ENCODE measurements around the gene SRGAP3. TPM values are rescaled to one million over a fixed set of nuclear protein-coding genes. Genes with fewer than 3 reads are reported as not detected.

Gene SRGAP3
- polyA plus RNA-seq, 2 donors, result 1.3 to 3.3 TPM

GRCh38 chr3:9188583-9188982, 60.9 kb downstream of the SRGAP3 start:
- Histone ChIP-seq H3K4me1 (ENCODE audit: control insufficient read depth in 2 of 2, insufficient read depth in 2 of 2, low read length in 1 of 2) (peaks cover 0 to 2% of the 10 kb centered on the region in 2 donors), H3K27me3 (ENCODE audit: control insufficient read depth in 1 of 2, insufficient read depth in 2 of 2, low read length in 2 of 2) (no peaks in the 10 kb centered on the region), H3K4me3 (ENCODE audit: low read depth in 1 of 2, low read length in 2 of 2) (no peak overlapping the region), H3K9me3 (ENCODE audit: control insufficient read depth in 2 of 2, insufficient read depth in 1 of 2, low read depth in 1 of 2, low read length in 1 of 2) (no peaks in the 10 kb centered on the region), H3K36me3 (ENCODE audit: control insufficient read depth in 2 of 2, insufficient read depth in 2 of 2, low read length in 1 of 2) (peaks cover 0 to 3% of the 10 kb centered on the region in 2 donors), H3K27ac (ENCODE audit: low read depth in 2 of 2, low read length in 1 of 2) (no peak overlapping the region)
- WGBS, 2 donors, result 93 to 97% methylated on average over 1 of the region's 1 CpG

DNA sequence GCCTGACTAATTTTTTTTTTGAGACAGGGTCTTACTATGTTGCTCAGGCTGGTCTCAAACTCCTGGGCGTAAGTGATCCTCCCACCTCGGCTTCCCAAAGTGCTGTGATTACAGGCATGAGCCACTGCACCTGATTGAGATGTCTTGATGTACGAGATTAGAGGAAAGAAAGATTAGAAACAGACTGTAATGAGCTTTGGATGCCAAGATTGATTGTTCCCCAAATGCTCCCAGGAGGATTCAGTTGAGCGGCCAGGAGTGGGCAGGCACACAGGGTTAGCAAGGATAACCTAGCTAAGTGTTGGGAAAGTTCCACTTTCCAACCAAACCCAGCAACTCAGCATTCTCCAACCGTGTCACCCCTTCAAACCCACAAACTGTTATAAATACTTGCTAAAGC, 63.7 kb downstream of the SRGAP3 start:
- WGBS, 2 donors, result 85 to 89% methylated on average over 5 of the region's 5 CpGs
- no peaks in the 10 kb centered on the region for H3K27me3 ChIP-seq (ENCODE audit: control insufficient read depth in 1 of 2, insufficient read depth in 2 of 2, low read length in 2 of 2)
- no peaks in the 10 kb centered on the region for H3K36me3 ChIP-seq (ENCODE audit: control insufficient read depth in 2 of 2, insufficient read depth in 2 of 2, low read length in 1 of 2)
- H3K9me3 ChIP-seq (ENCODE audit: control insufficient read depth in 2 of 2, insufficient read depth in 1 of 2, low read depth in 1 of 2, low read length in 1 of 2), result no peaks in the 10 kb centered on the region
- no peak overlapping the region for H3K4me3 ChIP-seq (ENCODE audit: low read depth in 1 of 2, low read length in 2 of 2)
- H3K4me1 ChIP-seq (ENCODE audit: control insufficient read depth in 2 of 2, insufficient read depth in 2 of 2, low read length in 1 of 2), result peaks cover 0 to 2% of the 10 kb centered on the region in 2 donors
- no peak overlapping the region for H3K27ac ChIP-seq (ENCODE audit: low read depth in 2 of 2, low read length in 1 of 2)

- Histone ChIP-seq H3K27me3 (ENCODE audit: control insufficient read depth in 1 of 2, insufficient read depth in 2 of 2, low read length in 2 of 2) (no peaks in the 10 kb centered on the region), H3K4me3 (ENCODE audit: low read depth in 1 of 2, low read length in 2 of 2) (no peak overlapping the region), H3K36me3 (ENCODE audit: control insufficient read depth in 2 of 2, insufficient read depth in 2 of 2, low read length in 1 of 2) (no peaks in the 10 kb centered on the region), H3K4me1 (ENCODE audit: control insufficient read depth in 2 of 2, insufficient read depth in 2 of 2, low read length in 1 of 2) (peaks cover under 1 to 7% of the 10 kb centered on the region in 2 donors), H3K27ac (ENCODE audit: low read depth in 2 of 2, low read length in 1 of 2) (no peak overlapping the region), H3K9me3 (ENCODE audit: control insufficient read depth in 2 of 2, insufficient read depth in 1 of 2, low read depth in 1 of 2, low read length in 1 of 2) (no peaks in the 10 kb centered on the region)
- 93 to 94% methylated on average over 3 of the region's 3 CpGs for WGBS, 2 donors
These were observed 64.4 kb downstream of the SRGAP3 start for GRCh38 chr3:9185046-9185445.

DNA sequence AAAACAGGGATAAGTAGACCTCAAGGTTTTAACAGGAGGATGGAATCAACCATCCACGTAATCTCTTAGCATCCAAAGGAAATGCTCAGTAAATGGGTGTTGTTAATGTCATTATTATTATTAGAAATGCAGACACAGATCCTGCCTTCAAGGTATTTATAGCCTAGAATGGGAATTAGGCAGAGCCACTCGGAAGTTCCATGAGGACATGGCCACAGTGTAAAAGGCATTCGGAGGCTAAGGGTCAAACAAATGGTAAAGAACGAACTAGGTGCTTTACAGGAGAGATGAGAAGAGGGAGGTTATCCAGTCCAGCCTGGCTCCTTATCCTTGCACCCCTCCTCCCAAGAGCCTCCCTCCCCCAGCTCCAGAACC, 65.0 kb downstream of the SRGAP3 start:
- Histone ChIP-seq H3K27me3 (ENCODE audit: control insufficient read depth in 1 of 2, insufficient read depth in 2 of 2, low read length in 2 of 2) (no peaks in the 10 kb centered on the region), H3K9me3 (ENCODE audit: control insufficient read depth in 2 of 2, insufficient read depth in 1 of 2, low read depth in 1 of 2, low read length in 1 of 2) (no peaks in the 10 kb centered on the region), H3K4me3 (ENCODE audit: low read depth in 1 of 2, low read length in 2 of 2) (no peak overlapping the region), H3K4me1 (ENCODE audit: control insufficient read depth in 2 of 2, insufficient read depth in 2 of 2, low read length in 1 of 2) (peaks cover 4 to 9% of the 10 kb centered on the region in 2 donors), H3K36me3 (ENCODE audit: control insufficient read depth in 2 of 2, insufficient read depth in 2 of 2, low read length in 1 of 2) (no peaks in the 10 kb centered on the region), H3K27ac (ENCODE audit: low read depth in 2 of 2, low read length in 1 of 2) (no peak overlapping the region)
- WGBS, 2 donors, result 92 to 93% methylated on average over 4 of the region's 4 CpGs

GRCh38 chr3:9183811-9184460, 65.5 kb downstream of the SRGAP3 start:
- H3K27me3 ChIP-seq (ENCODE audit: control insufficient read depth in 1 of 2, insufficient read depth in 2 of 2, low read length in 2 of 2), result no peaks in the 10 kb centered on the region
- H3K27ac ChIP-seq (ENCODE audit: low read depth in 2 of 2, low read length in 1 of 2), result no peak overlapping the region
- peaks cover 4 to 9% of the 10 kb centered on the region in 2 donors for H3K4me1 ChIP-seq (ENCODE audit: control insufficient read depth in 2 of 2, insufficient read depth in 2 of 2, low read length in 1 of 2)
- no peaks in the 10 kb centered on the region for H3K9me3 ChIP-seq (ENCODE audit: control insufficient read depth in 2 of 2, insufficient read depth in 1 of 2, low read depth in 1 of 2, low read length in 1 of 2)
- H3K36me3 ChIP-seq (ENCODE audit: control insufficient read depth in 2 of 2, insufficient read depth in 2 of 2, low read length in 1 of 2), result no peaks in the 10 kb centered on the region
- 59 to 72% methylated on average over 10 of the region's 10 CpGs for WGBS, 2 donors
- no peak overlapping the region for H3K4me3 ChIP-seq (ENCODE audit: low read depth in 1 of 2, low read length in 2 of 2)

- Histone ChIP-seq H3K9me3 (ENCODE audit: control insufficient read depth in 2 of 2, insufficient read depth in 1 of 2, low read depth in 1 of 2, low read length in 1 of 2) (no peaks in the 10 kb centered on the region), H3K27me3 (ENCODE audit: control insufficient read depth in 1 of 2, insufficient read depth in 2 of 2, low read length in 2 of 2) (no peaks in the 10 kb centered on the region), H3K27ac (ENCODE audit: low read depth in 2 of 2, low read length in 1 of 2) (no peak overlapping the region), H3K4me3 (ENCODE audit: low read depth in 1 of 2, low read length in 2 of 2) (no peak overlapping the region), H3K36me3 (ENCODE audit: control insufficient read depth in 2 of 2, insufficient read depth in 2 of 2, low read length in 1 of 2) (no peaks in the 10 kb centered on the region), H3K4me1 (ENCODE audit: control insufficient read depth in 2 of 2, insufficient read depth in 2 of 2, low read length in 1 of 2) (peaks cover 4 to 9% of the 10 kb centered on the region in 2 donors)
- 63 to 66% methylated on average over 3 of the region's 3 CpGs for WGBS, 2 donors
These were observed 66.4 kb downstream of the SRGAP3 start for GRCh38 chr3:9183011-9183410.

GRCh38 chr3:9180764-9181117, 68.7 kb downstream of the SRGAP3 start:
- WGBS, 2 donors, result 62 to 78% methylated on average over 6 of the region's 6 CpGs
- no peaks in the 10 kb centered on the region for H3K27me3 ChIP-seq (ENCODE audit: control insufficient read depth in 1 of 2, insufficient read depth in 2 of 2, low read length in 2 of 2)
- H3K9me3 ChIP-seq (ENCODE audit: control insufficient read depth in 2 of 2, insufficient read depth in 1 of 2, low read depth in 1 of 2, low read length in 1 of 2), result no peaks in the 10 kb centered on the region
- H3K4me1 ChIP-seq (ENCODE audit: control insufficient read depth in 2 of 2, insufficient read depth in 2 of 2, low read length in 1 of 2), result peaks cover 4 to 9% of the 10 kb centered on the region in 2 donors
- H3K36me3 ChIP-seq (ENCODE audit: control insufficient read depth in 2 of 2, insufficient read depth in 2 of 2, low read length in 1 of 2), result no peaks in the 10 kb centered on the region
- no peak overlapping the region for H3K4me3 ChIP-seq (ENCODE audit: low read depth in 1 of 2, low read length in 2 of 2)
- no peak overlapping the region for H3K27ac ChIP-seq (ENCODE audit: low read depth in 2 of 2, low read length in 1 of 2)

DNA sequence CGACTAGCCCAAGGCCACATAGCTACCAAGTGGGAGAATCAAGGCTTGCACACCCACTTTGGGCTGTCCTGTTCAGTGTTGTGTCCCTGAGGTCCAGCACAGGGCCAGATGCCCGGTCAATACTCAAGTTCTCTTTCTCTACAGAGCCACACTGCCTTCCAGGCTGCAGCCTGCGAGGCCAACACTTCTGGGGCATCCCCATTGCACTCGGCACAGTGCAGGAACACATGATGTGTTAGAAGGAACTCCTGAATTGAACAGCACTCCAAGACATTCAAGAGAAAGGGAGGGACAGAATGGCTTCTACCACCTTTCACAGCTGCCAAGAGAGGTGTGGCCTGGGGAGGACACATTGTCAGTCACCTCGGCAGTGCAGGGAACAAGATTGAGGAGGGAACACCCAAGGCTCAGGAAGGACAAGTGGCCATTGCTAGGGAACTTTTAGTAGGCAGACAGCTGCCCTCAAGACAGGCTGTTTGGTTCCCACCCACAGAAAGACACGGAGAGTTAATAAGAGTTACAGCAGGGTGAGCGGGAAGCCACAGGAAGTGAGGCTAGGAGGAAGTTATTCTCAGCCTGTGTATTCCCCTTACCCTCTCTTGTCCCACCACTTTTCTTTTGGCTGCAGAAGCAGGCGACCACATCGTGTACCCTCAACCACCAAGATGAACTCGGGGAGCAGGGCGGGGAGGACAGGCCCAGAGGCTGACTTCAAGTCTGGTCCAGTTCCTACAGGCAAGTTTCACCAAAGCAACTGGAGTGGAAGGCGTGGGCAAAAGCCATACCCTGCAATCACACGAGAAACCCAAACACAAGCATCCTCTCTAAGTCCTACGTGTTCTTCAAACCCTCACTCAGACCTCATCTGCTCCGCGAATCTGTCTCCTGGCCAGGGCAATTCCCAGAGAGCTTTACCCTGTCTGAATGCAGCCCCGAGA, 69.4 kb downstream of the SRGAP3 start:
- Histone ChIP-seq H3K9me3 (ENCODE audit: control insufficient read depth in 2 of 2, insufficient read depth in 1 of 2, low read depth in 1 of 2, low read length in 1 of 2) (no peaks in the 10 kb centered on the region), H3K27me3 (ENCODE audit: control insufficient read depth in 1 of 2, insufficient read depth in 2 of 2, low read length in 2 of 2) (no peaks in the 10 kb centered on the region), H3K36me3 (ENCODE audit: control insufficient read depth in 2 of 2, insufficient read depth in 2 of 2, low read length in 1 of 2) (no peaks in the 10 kb centered on the region), H3K4me3 (ENCODE audit: low read depth in 1 of 2, low read length in 2 of 2) (no peak overlapping the region), H3K27ac (ENCODE audit: low read depth in 2 of 2, low read length in 1 of 2) (no peak overlapping the region), H3K4me1 (ENCODE audit: control insufficient read depth in 2 of 2, insufficient read depth in 2 of 2, low read length in 1 of 2) (peaks cover 4 to 11% of the 10 kb centered on the region in 2 donors)
- 67 to 78% methylated on average over 17 of the region's 17 CpGs for WGBS, 2 donors

- H3K27ac ChIP-seq (ENCODE audit: low read depth in 2 of 2, low read length in 1 of 2), result no peak overlapping the region
- peaks cover 4 to 17% of the 10 kb centered on the region in 2 donors for H3K4me1 ChIP-seq (ENCODE audit: control insufficient read depth in 2 of 2, insufficient read depth in 2 of 2, low read length in 1 of 2)
- no peak overlapping the region for H3K4me3 ChIP-seq (ENCODE audit: low read depth in 1 of 2, low read length in 2 of 2)
- 78 to 81% methylated on average over 6 of the region's 6 CpGs for WGBS, 2 donors
- H3K9me3 ChIP-seq (ENCODE audit: control insufficient read depth in 2 of 2, insufficient read depth in 1 of 2, low read depth in 1 of 2, low read length in 1 of 2), result no peaks in the 10 kb centered on the region
- no peaks in the 10 kb centered on the region for H3K27me3 ChIP-seq (ENCODE audit: control insufficient read depth in 1 of 2, insufficient read depth in 2 of 2, low read length in 2 of 2)
- no peaks in the 10 kb centered on the region for H3K36me3 ChIP-seq (ENCODE audit: control insufficient read depth in 2 of 2, insufficient read depth in 2 of 2, low read length in 1 of 2)
These were observed 70.7 kb downstream of the SRGAP3 start for GRCh38 chr3:9178697-9179096.

All from esophagus (tissue), 2 donors.